Measurements from ENCODE around the gene KCNIP4. TPM values are rescaled to one million over a fixed set of nuclear protein-coding genes. Genes with fewer than 3 reads are reported as not detected.

Gene KCNIP4
- total RNA-seq, 4 donors from 2014 or later: 2.5 TPM; not detected in 2

DNA sequence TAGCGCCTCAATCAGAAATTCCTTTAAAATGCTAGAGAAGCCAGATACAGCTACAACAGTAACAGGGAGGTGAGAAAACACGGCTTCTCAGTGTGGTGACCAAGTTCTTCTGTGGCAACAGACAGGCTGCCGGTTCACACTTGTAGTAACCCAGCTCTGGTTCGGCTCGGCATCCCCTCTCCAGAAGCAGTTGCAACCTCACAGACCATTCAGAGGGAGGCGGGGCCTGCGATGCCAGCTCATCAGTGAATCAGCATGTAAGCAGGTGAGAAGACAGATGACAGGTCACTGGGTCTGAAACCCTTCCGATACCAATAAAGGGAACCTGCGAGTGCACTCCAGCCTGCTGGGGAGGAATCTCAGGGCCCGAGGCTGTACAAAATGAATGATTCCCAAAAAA is 251.0 kb downstream of the KCNIP4 start:
- intact Hi-C loops (cut with DNase I; ENCODE audit: low total_unique reads) (no loop called here), in situ Hi-C loops (cut with MboI; ENCODE audit: low pct_ligation_motif_present in 1 of 4, low pct_unique_long_range_greater_than_20kb in 1 of 4, low sequenced_read_pairs in 3 of 4) (no loop called here)
- no peak for DNase-seq
- Histone ChIP-seq H3K9me3 (no peaks in the 10 kb centered on the region), H3K4me1 (no peaks in the 10 kb centered on the region), H3K27ac (no peak overlapping the region), H3K27me3 (no peaks in the 10 kb centered on the region), H3K4me3 (no peak overlapping the region), H3K36me3 (no peaks in the 10 kb centered on the region)
- 43 to 49% methylated on average over 4 to 10 of the region's 10 CpGs for WGBS, 2 donors (ENCODE audit: low coverage in 1 of 2)
- TF ChIP-seq, protein P1, sequence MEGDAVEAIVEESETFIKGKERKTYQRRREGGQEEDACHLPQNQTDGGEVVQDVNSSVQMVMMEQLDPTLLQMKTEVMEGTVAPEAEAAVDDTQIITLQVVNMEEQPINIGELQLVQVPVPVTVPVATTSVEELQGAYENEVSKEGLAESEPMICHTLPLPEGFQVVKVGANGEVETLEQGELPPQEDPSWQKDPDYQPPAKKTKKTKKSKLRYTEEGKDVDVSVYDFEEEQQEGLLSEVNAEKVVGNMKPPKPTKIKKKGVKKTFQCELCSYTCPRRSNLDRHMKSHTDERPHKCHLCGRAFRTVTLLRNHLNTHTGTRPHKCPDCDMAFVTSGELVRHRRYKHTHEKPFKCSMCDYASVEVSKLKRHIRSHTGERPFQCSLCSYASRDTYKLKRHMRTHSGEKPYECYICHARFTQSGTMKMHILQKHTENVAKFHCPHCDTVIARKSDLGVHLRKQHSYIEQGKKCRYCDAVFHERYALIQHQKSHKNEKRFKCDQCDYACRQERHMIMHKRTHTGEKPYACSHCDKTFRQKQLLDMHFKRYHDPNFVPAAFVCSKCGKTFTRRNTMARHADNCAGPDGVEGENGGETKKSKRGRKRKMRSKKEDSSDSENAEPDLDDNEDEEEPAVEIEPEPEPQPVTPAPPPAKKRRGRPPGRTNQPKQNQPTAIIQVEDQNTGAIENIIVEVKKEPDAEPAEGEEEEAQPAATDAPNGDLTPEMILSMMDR (IDR thresholded peaks at IDR 0.05): no peak
- TF ChIP-seq EP300 (IDR thresholded peaks at IDR 0.05; ENCODE audit: low read depth) (no peak), POLR2A (IDR thresholded peaks at IDR 0.05) (no peak), POLR2AphosphoS5 (IDR thresholded peaks at IDR 0.05) (no peak)

DNA sequence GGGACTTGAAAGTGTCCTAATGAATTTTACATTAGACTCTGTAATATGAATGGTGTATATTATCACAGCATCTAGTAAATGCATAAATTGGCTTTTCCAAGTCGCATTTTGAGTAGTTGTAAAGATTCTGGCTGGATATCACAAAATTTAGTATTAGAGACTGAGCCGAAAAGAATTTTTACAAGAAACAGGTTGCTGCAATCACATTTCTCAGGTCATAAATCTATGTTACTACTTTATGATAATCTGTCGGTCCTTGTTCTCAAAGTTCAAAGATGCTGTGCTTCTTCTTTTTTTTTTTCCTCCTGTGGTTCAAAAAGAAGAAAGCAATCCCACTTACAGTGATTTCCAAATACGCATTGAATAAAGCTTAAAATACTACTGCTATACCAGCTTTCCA is 253.4 kb downstream of the KCNIP4 start:
- intact Hi-C loops (cut with DNase I; ENCODE audit: low total_unique reads) (no loop called here), in situ Hi-C loops (cut with MboI; ENCODE audit: low pct_ligation_motif_present in 1 of 4, low pct_unique_long_range_greater_than_20kb in 1 of 4, low sequenced_read_pairs in 3 of 4) (no loop called here)
- Histone ChIP-seq H3K27ac (no peak overlapping the region), H3K27me3 (no peaks in the 10 kb centered on the region), H3K9me3 (no peaks in the 10 kb centered on the region), H3K4me3 (no peak overlapping the region), H3K36me3 (no peaks in the 10 kb centered on the region), H3K4me1 (peaks cover 0 to 4% (median 0%) of the 10 kb centered on the region in 4 donors)
- TF ChIP-seq, protein P1 (IDR thresholded peaks at IDR 0.05): no peak
- TF ChIP-seq POLR2AphosphoS5 (IDR thresholded peaks at IDR 0.05): no peak
- TF ChIP-seq EP300 (IDR thresholded peaks at IDR 0.05; ENCODE audit: low read depth): no peak
- no peak for TF ChIP-seq POLR2A (IDR thresholded peaks at IDR 0.05)
- no peak for DNase-seq
- WGBS, 2 donors (ENCODE audit: low coverage in 1 of 2): 14 to 37% methylated on average over 4 of the region's 4 CpGs

DNA sequence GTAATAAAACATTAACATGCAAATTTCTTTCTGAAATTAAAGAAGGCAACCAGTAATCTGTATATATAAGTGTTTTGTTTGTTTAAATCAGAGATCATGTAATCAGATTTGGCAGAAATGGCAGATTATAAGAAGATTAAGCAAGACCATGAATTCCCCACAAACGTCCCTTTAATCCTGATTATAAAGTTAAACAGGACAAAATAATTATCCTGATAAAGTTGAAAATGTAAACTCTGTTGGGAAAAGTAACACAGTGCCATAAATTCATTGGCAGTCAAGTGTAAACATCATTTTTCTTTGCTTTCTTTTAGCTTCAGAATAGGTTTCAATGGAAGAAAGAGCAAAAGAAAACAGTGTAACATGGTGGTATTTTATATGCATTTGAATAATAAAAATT is 256.3 kb downstream of the KCNIP4 start:
- 0 to 13% methylated on average over 1 of the region's 1 CpG for whole genome bisulfite sequencing, 2 donors (ENCODE audit: low coverage in 1 of 2)
- no peaks in the 10 kb centered on the region for H3K27me3 ChIP-seq
- no peaks in the 10 kb centered on the region for H3K9me3 ChIP-seq
- H3K4me1 ChIP-seq: peaks cover 0 to 4% (median 0%) of the 10 kb centered on the region in 4 donors
- intact Hi-C loops (cut with DNase I; ENCODE audit: low total_unique reads) (no loop called here), in situ Hi-C loops (cut with MboI; ENCODE audit: low pct_ligation_motif_present in 1 of 4, low pct_unique_long_range_greater_than_20kb in 1 of 4, low sequenced_read_pairs in 3 of 4) (no loop called here)
- H3K27ac ChIP-seq: no peak overlapping the region
- no peaks in the 10 kb centered on the region for H3K36me3 ChIP-seq
- TF ChIP-seq EP300 (IDR thresholded peaks at IDR 0.05; ENCODE audit: low read depth) (no peak), POLR2A (IDR thresholded peaks at IDR 0.05) (no peak), POLR2AphosphoS5 (IDR thresholded peaks at IDR 0.05) (no peak)
- TF ChIP-seq, protein P1 (IDR thresholded peaks at IDR 0.05): no peak
- no peak overlapping the region for H3K4me3 ChIP-seq
- DNase-seq: no peak

DNA sequence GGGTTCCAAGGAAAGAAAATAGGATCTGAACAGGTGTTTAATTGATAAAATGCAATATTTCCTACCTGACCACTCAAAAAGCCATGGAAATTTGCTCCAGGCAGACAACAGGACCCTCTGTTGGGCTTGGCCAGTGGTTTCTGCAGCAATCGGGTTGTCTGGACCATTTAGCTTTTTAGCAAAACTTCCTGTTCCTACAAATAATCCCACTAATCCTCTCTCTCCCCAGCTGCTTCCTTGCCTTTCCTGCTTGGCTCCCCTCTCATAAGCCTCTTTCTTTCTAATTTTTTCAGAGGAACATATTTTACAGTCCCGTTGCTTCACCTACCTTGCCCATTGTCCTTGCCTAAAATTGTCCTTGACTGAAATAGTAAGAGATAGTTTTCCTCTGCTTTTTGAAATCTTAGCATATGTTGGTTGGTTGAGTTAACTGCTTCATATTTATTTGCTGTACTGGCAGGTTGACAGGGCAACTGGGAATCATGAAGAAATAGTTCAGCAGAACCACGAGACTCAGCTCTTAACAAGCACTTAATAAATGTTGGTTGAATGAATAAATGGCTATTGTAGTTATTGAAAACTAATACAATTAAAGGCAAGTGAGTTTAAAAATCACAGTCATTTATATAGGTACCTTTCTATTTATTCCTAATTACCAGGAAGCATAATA is 259.8 kb downstream of the KCNIP4 start:
- intact Hi-C loops (cut with DNase I; ENCODE audit: low total_unique reads): loop anchor here (5.0 kb wide), 1 partner anchor 866 kb away; no protein-coding TSS in a partner anchor
- no peak for DNase-seq
- H3K27ac ChIP-seq: no peak overlapping the region
- no peaks in the 10 kb centered on the region for H3K27me3 ChIP-seq
- in situ Hi-C loops (cut with MboI; ENCODE audit: low pct_ligation_motif_present in 1 of 4, low pct_unique_long_range_greater_than_20kb in 1 of 4, low sequenced_read_pairs in 3 of 4): no loop called here
- TF ChIP-seq EP300 (IDR thresholded peaks at IDR 0.05; ENCODE audit: low read depth) (no peak), POLR2AphosphoS5 (IDR thresholded peaks at IDR 0.05) (no peak), POLR2A (IDR thresholded peaks at IDR 0.05) (no peak)
- TF ChIP-seq, protein P1 (IDR thresholded peaks at IDR 0.05): no peak
- H3K36me3 ChIP-seq: no peaks in the 10 kb centered on the region
- no peak overlapping the region for H3K4me3 ChIP-seq
- H3K4me1 ChIP-seq: peaks cover 0 to 4% (median 0%) of the 10 kb centered on the region in 4 donors
- WGBS, 2 donors (ENCODE audit: low coverage in 1 of 2): 40 to 46% methylated on average over 3 of the region's 3 CpGs
- no peaks in the 10 kb centered on the region for H3K9me3 ChIP-seq

Data from transverse colon (tissue), 4 donors.